GM19467 (cell line): Measurements from ENCODE around the gene TRMT112.
"Not testable (repeated sequence)": the region's sequence is repeated elsewhere in the genome, so short reads cannot be mapped to it uniquely, and the experiment has no call there.

ENCODE experiments used
- ATAC-seq: cut with Tn5 transposase; IDR thresholded peaks from one replicate; pipeline ENCODE4 v1.9.1; 2021; ENCODE audit warnings: mild to moderate bottlenecking, moderate library complexity; ENCODE audit not compliant: unreplicated experiment

Gene TRMT112

GRCh38 chr11:64331569-64332371, 14.4 kb upstream of the TRMT112 start:
- no peak for ATAC-seq

GRCh38 chr11:64330888-64331287, 13.5 kb upstream of the TRMT112 start:
- ATAC-seq, result no peak

GRCh38 chr11:64327993-64328392, 10.6 kb upstream of the TRMT112 start:
- ATAC-seq, result no peak

GRCh38 chr11:64327375-64327774, 10.0 kb upstream of the TRMT112 start:
- no peak for ATAC-seq

- no peak for ATAC-seq
These were observed 7.5 kb upstream of the TRMT112 start for GRCh38 chr11:64324692-64325469.

- ATAC-seq, result not testable (repeated sequence)
These were observed 6.6 kb upstream of the TRMT112 start for GRCh38 chr11:64323984-64324383.

GRCh38 chr11:64323373-64323772, 6.0 kb upstream of the TRMT112 start:
- no peak for ATAC-seq

- ATAC-seq, result no peak
These were observed 5.5 kb upstream of the TRMT112 start for GRCh38 chr11:64322925-64323260.

GRCh38 chr11:64321533-64321932, 4.2 kb upstream of the TRMT112 start:
- no peak for ATAC-seq

GRCh38 chr11:64321026-64321425, 3.7 kb upstream of the TRMT112 start:
- ATAC-seq, result no peak

- no peak for ATAC-seq
These were observed 3.2 kb upstream of the TRMT112 start for GRCh38 chr11:64320556-64320955.

GRCh38 chr11:64318766-64319761, 1.7 kb upstream of the TRMT112 start:
- ATAC-seq, result no peak

GRCh38 chr11:64317961-64318765, 804 bp upstream of the TRMT112 start, which contains the start of gene PRDX5:
PRDX5 (plus strand) TSS chr11:64318121; CDS start chr11:64318216, 95 bp downstream.
- ATAC-seq, result peak; percentile 60

GRCh38 chr11:64316672-64317324, 561 bp downstream of the TRMT112 start:
- peak; percentile 5 for ATAC-seq

- not testable (repeated sequence) for ATAC-seq
These were observed 1.5 kb downstream of the TRMT112 start for GRCh38 chr11:64315667-64316526.

GRCh38 chr11:64314805-64315561, 2.4 kb downstream of the TRMT112 start:
- no peak for ATAC-seq

- no peak for ATAC-seq
These were observed 3.1 kb downstream of the TRMT112 start for GRCh38 chr11:64314146-64314804.
